Neuronal stem cell (in vitro differentiated cells): Measurements from ENCODE around the gene KCNQ1.
A peak's percentile ranks its signal among the peaks of the same experiment; 100 is the strongest.

Experiments
- DNase-seq: peaks from one replicate; pipeline ENCODE4 v3.0.0-alpha.2; 2013; ENCODE audit warnings: low spot score
- H2AFZ ChIP-seq: one replicate; pipeline ENCODE4 v1.6.1; 2013; ENCODE audit warnings: mild to moderate bottlenecking, low read length, inconsistent platforms
- H2AK5ac ChIP-seq: 2 replicates; pipeline ENCODE4 v1.6.1; 2013; ENCODE audit warnings: low read depth, mild to moderate bottlenecking, inconsistent platforms, low read length, moderate library complexity, mixed read lengths
- H2BK120ac ChIP-seq: 2 replicates; pipeline ENCODE4 v1.6.1; 2013; ENCODE audit warnings: low read depth, mild to moderate bottlenecking, inconsistent platforms, low read length, moderate library complexity, mixed read lengths
- H2BK12ac ChIP-seq: one replicate; pipeline ENCODE4 v1.6.1; 2013; ENCODE audit warnings: low read length, inconsistent platforms
- H2BK15ac ChIP-seq: 2 replicates; pipeline ENCODE4 v1.6.1; 2013; ENCODE audit warnings: mild to moderate bottlenecking, low read length, inconsistent platforms, mixed read lengths
- H2BK5ac ChIP-seq: one replicate; pipeline ENCODE4 v1.6.1; 2013; ENCODE audit warnings: inconsistent platforms, mild to moderate bottlenecking, low read length, moderate library complexity
- H3K14ac ChIP-seq: one replicate; pipeline ENCODE4 v1.6.1; 2013; ENCODE audit warnings: low read length, inconsistent platforms
- H3K18ac ChIP-seq: 2 replicates; pipeline ENCODE4 v1.6.1; 2013; ENCODE audit warnings: low read length, inconsistent platforms
- H3K23ac ChIP-seq: 2 replicates; pipeline ENCODE4 v1.6.1; 2013; ENCODE audit warnings: low read depth, mild to moderate bottlenecking, mixed read lengths, low read length, inconsistent platforms; ENCODE audit not compliant: poor library complexity
- H3K27ac ChIP-seq: replicated peaks from 3 replicates; pipeline ENCODE4 v1.5.1; 2013; ENCODE audit warnings: low read length, inconsistent platforms
- H3K27me3 ChIP-seq, 3 experiments: 2 replicates each; pipeline ENCODE4 v1.6.1; 2013; ENCODE audit warnings: low read length in 3 of 3, mild to moderate bottlenecking in 2 of 3, inconsistent platforms in 1 of 3, low read depth in 1 of 3, mixed read lengths in 1 of 3, moderate library complexity in 1 of 3; ENCODE audit not compliant: control insufficient read depth in 3 of 3, insufficient read depth in 3 of 3
- H3K36me3 ChIP-seq, 2 donors: replicated peaks in 1 of 2; 2 replicates each; pipeline ENCODE4 v1.6.1; 2013; ENCODE audit warnings: low read length in 2 of 2; ENCODE audit not compliant: control insufficient read depth in 2 of 2, insufficient read depth in 2 of 2
- H3K4ac ChIP-seq: 2 replicates; pipeline ENCODE4 v1.6.1; 2013; ENCODE audit warnings: inconsistent platforms, mild to moderate bottlenecking, low read length, moderate library complexity
- H3K4me1 ChIP-seq, 2 donors: 1 replicate in 1 of 2; 2 replicates in 1 of 2; pipeline ENCODE4 v1.6.1; 2013; ENCODE audit warnings: low read length in 2 of 2, low read depth in 1 of 2; ENCODE audit not compliant: control insufficient read depth in 2 of 2, insufficient read depth in 1 of 2
- H3K4me2 ChIP-seq: one replicate; pipeline ENCODE4 v1.6.1; 2013; ENCODE audit warnings: mild to moderate bottlenecking, low read length, inconsistent platforms; ENCODE audit not compliant: insufficient read depth, poor library complexity, severe bottlenecking
- H3K4me3 ChIP-seq, 2 donors: 2 replicates each; pipeline ENCODE4 v1.5.1; 2013; ENCODE audit warnings: low read length in 2 of 2, mild to moderate bottlenecking in 2 of 2, inconsistent platforms in 1 of 2, moderate library complexity in 1 of 2
- H3K79me1 ChIP-seq: one replicate; pipeline ENCODE4 v1.6.1; 2013; ENCODE audit warnings: low read depth, mild to moderate bottlenecking, inconsistent platforms, low read length, moderate library complexity
- H3K9ac ChIP-seq: one replicate; pipeline ENCODE4 v1.6.1; 2013; ENCODE audit warnings: mild to moderate bottlenecking, low read depth, low read length, inconsistent platforms; ENCODE audit not compliant: poor library complexity
- H3K9me3 ChIP-seq, 2 donors: replicated peaks in 1 of 2; 2 replicates each; pipeline versions ENCODE3 to v1.6.1; 2013; ENCODE audit warnings: low read length in 2 of 2, mild to moderate bottlenecking in 2 of 2, inconsistent platforms in 1 of 2, low read depth in 1 of 2, mixed read lengths in 1 of 2, moderate library complexity in 1 of 2; ENCODE audit not compliant: control insufficient read depth in 2 of 2, insufficient read depth in 1 of 2
- H4K8ac ChIP-seq: one replicate; pipeline ENCODE4 v1.6.1; 2013; ENCODE audit warnings: low read depth, mild to moderate bottlenecking, inconsistent platforms, low read length, moderate library complexity
- H4K91ac ChIP-seq: one replicate; pipeline ENCODE4 v1.6.1; 2013; ENCODE audit warnings: low read length, low read depth, mild to moderate bottlenecking, inconsistent platforms; ENCODE audit not compliant: poor library complexity
- WGBS, 2 donors: extraction: QIAGEN DNeasy Blood & Tissue Kit; methylation state at CpG; one replicate each; pipeline ENCODE4 v1.1.7; 2013; ENCODE audit warnings: missing lambda C conversion rate in 2 of 2, mixed read lengths in 1 of 2; ENCODE audit not compliant: insufficient read length in 2 of 2, insufficient replicate concordance in 1 of 2; ENCODE audit errors: extremely low coverage in 2 of 2; 5-methylcytosine and 5-hydroxymethylcytosine counted together

The KCNQ1 gene

DNA sequence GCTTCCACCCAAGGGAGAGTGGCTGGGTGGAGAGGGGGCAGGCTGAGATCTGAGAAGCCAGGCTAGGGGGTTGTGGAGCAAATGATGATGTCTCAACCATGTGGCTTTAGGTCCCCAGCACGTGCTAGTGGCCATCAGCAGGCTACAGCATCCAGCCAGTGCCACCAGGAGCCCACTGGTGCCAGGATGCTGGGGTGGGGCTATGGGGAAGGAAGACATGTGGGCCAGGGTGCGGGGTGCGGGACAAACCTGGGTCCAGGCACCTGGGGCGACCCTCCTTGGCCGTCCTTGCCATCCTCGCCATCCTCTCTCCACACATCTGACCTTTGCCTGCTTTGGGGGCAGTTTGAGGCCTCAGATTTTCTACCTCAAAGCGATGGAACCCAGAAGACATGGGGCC is 104.3 kb downstream of the KCNQ1 start:
- H2BK12ac ChIP-seq: no peak overlapping the region
- H2BK120ac ChIP-seq: no peak overlapping the region
- H3K36me3 ChIP-seq: no peaks in the 10 kb centered on the region
- H3K9me3 ChIP-seq: no peaks in the 10 kb centered on the region
- no peak overlapping the region for H3K27ac ChIP-seq
- H3K79me1 ChIP-seq: peaks cover 3% of the 10 kb centered on the region
- no peak overlapping the region for H3K14ac ChIP-seq
- H2AK5ac ChIP-seq: peak overlapping the region; percentile 75
- H3K23ac ChIP-seq: no peak overlapping the region
- H2BK15ac ChIP-seq: peak overlapping the region; percentile 75
- peak overlapping the region; percentile 72 for H4K8ac ChIP-seq
- H2BK5ac ChIP-seq: peak overlapping the region; percentile 39
- no peak overlapping the region for H3K4ac ChIP-seq
- H4K91ac ChIP-seq: no peak overlapping the region
- no peaks in the 10 kb centered on the region for H3K4me1 ChIP-seq
- H3K9ac ChIP-seq: no peak overlapping the region
- DNase-seq: no peak
- no peak overlapping the region for H3K4me3 ChIP-seq
- H3K4me2 ChIP-seq: no peak overlapping the region
- WGBS, 2 donors: no CpG with 5 or more reads among the region's 7 CpGs
- peak overlapping the region; percentile 57 for H3K18ac ChIP-seq
- H3K27me3 ChIP-seq: no peaks in the 10 kb centered on the region
- H2AFZ ChIP-seq: no peak overlapping the region

DNA sequence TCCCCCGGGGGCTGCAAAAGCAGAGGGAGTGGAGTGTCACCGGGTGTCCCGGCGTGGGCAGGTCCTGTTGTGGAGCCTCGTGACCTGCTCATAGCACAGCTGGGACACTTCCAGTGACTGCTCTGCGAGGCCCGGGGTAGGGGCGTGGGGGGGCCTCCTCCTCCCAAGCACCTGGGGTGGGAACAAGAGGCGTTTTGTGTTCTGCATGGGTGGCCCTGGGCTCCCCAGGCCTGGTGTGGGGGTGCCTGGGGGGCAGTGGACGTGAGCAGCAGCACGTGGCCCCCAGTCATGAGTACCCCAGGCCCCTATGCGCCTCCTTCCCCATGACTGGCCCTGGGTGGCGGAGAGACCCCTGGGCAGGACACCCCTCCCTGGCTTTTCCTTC is 104.7 kb downstream of the KCNQ1 start:
- DNase-seq: no peak
- peaks cover 0 to 3% of the 10 kb centered on the region in 2 donors for H3K4me1 ChIP-seq

DNA sequence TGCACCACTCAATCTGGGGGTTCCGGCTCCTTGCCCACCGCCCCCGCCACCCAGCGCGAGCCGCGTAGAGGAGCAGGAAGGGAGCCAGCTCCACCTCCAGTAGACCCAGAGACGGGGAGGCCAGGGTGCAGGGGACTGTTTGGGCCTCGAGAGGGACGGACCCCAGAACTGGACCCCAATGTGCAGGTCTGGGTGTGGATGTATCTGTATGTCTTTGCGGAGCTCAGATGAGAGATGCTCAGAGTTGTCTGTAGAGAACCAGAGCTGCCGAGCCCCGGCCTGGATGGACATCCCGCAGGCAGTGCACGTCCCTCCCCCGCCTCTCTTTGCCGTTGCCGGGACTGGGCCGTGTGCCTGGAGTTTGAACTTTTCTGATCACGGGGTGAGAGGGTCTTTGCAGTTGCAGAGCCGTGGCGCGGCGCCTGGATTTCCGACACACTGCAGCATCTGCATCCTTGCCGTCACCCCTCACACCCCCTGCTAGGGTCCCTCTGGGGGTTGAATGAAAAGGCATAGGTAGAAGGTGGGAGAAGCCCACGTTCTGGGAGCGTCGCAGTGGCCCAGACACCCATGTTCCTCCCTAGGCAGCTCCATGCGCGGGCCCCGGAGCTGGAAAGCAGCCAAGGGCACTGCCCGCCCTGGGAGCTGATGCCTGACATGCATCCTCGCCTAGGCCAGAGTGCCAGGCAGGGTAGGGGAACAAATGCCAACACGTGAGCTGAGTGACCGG is 105.2 kb downstream of the KCNQ1 start:
- Histone ChIP-seq H3K27me3 (no peaks in the 10 kb centered on the region), H3K4me3 (no peak overlapping the region), H3K4me1 (peaks cover 0 to 6% of the 10 kb centered on the region in 2 donors), H3K14ac (peak overlapping the region; percentile 21), H3K9ac (peak overlapping the region; percentile 44), H2BK15ac (peak overlapping the region; percentile 85), H2AFZ (no peak overlapping the region), H3K4me2 (peak overlapping the region; percentile 2), H3K9me3 (no peaks in the 10 kb centered on the region), H3K4ac (peak overlapping the region; percentile 37), H3K79me1 (peaks cover 3% of the 10 kb centered on the region), H4K8ac (no peak overlapping the region), H4K91ac (no peak overlapping the region), H3K36me3 (no peaks in the 10 kb centered on the region), H2BK5ac (no peak overlapping the region), H3K27ac (no peak overlapping the region), H2BK120ac (no peak overlapping the region), H2BK12ac (no peak overlapping the region), H2AK5ac (peak overlapping the region; percentile 94), H3K23ac (peak overlapping the region; percentile 73), H3K18ac (peak overlapping the region; percentile 38)
- no peak for DNase-seq
- no CpG with 5 or more reads among the region's 36 CpGs for WGBS, 2 donors

More for the DNA sequence above, 104.7 kb downstream of the KCNQ1 start:
- no peaks in the 10 kb centered on the region for H3K9me3 ChIP-seq
- H3K9ac ChIP-seq: peak overlapping the region; percentile 44
- H3K36me3 ChIP-seq: no peaks in the 10 kb centered on the region
- H3K23ac ChIP-seq: peak overlapping the region; percentile 73
- no peak overlapping the region for H3K4me2 ChIP-seq
- H2AK5ac ChIP-seq: peak overlapping the region; percentile 75
- H2BK120ac ChIP-seq: no peak overlapping the region
- H2BK12ac ChIP-seq: no peak overlapping the region
- no peak overlapping the region for H2AFZ ChIP-seq
- H3K27ac ChIP-seq: no peak overlapping the region
- H4K91ac ChIP-seq: no peak overlapping the region
- H4K8ac ChIP-seq: no peak overlapping the region
- no peak overlapping the region for H3K4ac ChIP-seq
- peak overlapping the region; percentile 85 for H2BK15ac ChIP-seq
- no peak overlapping the region for H3K14ac ChIP-seq
- peak overlapping the region; percentile 39 for H2BK5ac ChIP-seq
- no peaks in the 10 kb centered on the region for H3K27me3 ChIP-seq
- H3K79me1 ChIP-seq: peaks cover 3% of the 10 kb centered on the region
- peak overlapping the region; percentile 35 for H3K18ac ChIP-seq
- WGBS, 2 donors: no CpG with 5 or more reads among the region's 13 CpGs
- no peak overlapping the region for H3K4me3 ChIP-seq

DNA sequence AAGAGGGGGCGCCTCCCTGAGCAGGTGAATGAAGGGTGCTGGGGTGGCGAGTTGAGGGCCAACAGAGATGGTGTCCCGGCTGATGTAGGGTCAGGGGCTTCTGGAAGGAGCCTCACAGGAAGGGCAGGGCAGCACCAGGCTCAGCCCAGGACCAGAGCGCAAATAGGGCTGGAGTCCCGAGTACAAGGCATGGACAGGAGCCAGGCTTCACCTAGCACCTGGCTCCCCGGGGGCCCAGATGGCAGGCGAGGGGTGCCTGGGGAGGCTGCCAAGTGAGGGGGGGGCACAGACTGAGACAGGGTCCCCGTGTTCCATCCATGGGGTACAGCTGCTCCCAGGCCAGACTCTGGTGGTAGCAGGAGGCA is 105.8 kb downstream of the KCNQ1 start:
- Histone ChIP-seq H3K23ac (peak overlapping the region; percentile 31), H3K4me2 (no peak overlapping the region), H3K9me3 (no peaks in the 10 kb centered on the region), H4K91ac (no peak overlapping the region), H3K27ac (no peak overlapping the region), H3K79me1 (peaks cover 3% of the 10 kb centered on the region), H3K27me3 (no peaks in the 10 kb centered on the region), H3K4ac (no peak overlapping the region), H3K18ac (peak overlapping the region; percentile 72), H2BK12ac (no peak overlapping the region), H3K9ac (no peak overlapping the region), H3K4me3 (no peak overlapping the region), H2AFZ (no peak overlapping the region), H3K4me1 (peaks cover 0 to 6% of the 10 kb centered on the region in 2 donors), H2BK120ac (no peak overlapping the region), H2BK5ac (no peak overlapping the region), H3K36me3 (no peaks in the 10 kb centered on the region), H2AK5ac (peak overlapping the region; percentile 94), H2BK15ac (peak overlapping the region; percentile 85), H3K14ac (peak overlapping the region; percentile 21), H4K8ac (no peak overlapping the region)
- DNase-seq: no peak
- no CpG with 5 or more reads among the region's 8 CpGs for WGBS, 2 donors
